Activated CD8-positive, alpha-beta memory T cell treated with anti-CD3 and anti-CD28 coated beads for 1 hour (primary cell): ENCODE data around the gene GREM2.

Experiments
- DNase-seq, 2 donors: peaks; one replicate each; pipeline ENCODE4 v3.0.0-alpha.2; 2020; ENCODE audit warnings: low read depth in 1 of 2; ENCODE audit errors: extremely low read depth in 1 of 2

GREM2 gene

GRCh38 chr1:240503036-240503435 lies 108.9 kb downstream of the GREM2 start:
- DNase-seq: no peak

- DNase-seq: no peak
These were observed 110.8 kb downstream of the GREM2 start for GRCh38 chr1:240501115-240501514.

GRCh38 chr1:240500647-240501046 lies 111.3 kb downstream of the GREM2 start:
- DNase-seq: no peak

- no peak for DNase-seq
These were observed 112.9 kb downstream of the GREM2 start for GRCh38 chr1:240499012-240499411.

GRCh38 chr1:240498335-240498734 lies 113.6 kb downstream of the GREM2 start:
- no peak for DNase-seq

GRCh38 chr1:240497908-240498307 lies 114.0 kb downstream of the GREM2 start:
- DNase-seq: no peak

- no peak for DNase-seq
These were observed 115.0 kb downstream of the GREM2 start for GRCh38 chr1:240496941-240497340.

- no peak for DNase-seq
These were observed 115.6 kb downstream of the GREM2 start for GRCh38 chr1:240496356-240496755.

- DNase-seq: no peak
These were observed 116.4 kb downstream of the GREM2 start for GRCh38 chr1:240495601-240496000.

GRCh38 chr1:240492832-240493440 lies 119.0 kb downstream of the GREM2 start:
- DNase-seq: no peak

GRCh38 chr1:240491796-240492195 lies 120.2 kb downstream of the GREM2 start:
- no peak for DNase-seq

GRCh38 chr1:240491156-240491555 lies 120.8 kb downstream of the GREM2 start:
- DNase-seq: no peak

GRCh38 chr1:240487493-240487892 lies 124.5 kb downstream of the GREM2 start:
- no peak for DNase-seq

GRCh38 chr1:240486611-240487010 lies 125.3 kb downstream of the GREM2 start:
- DNase-seq: no peak

GRCh38 chr1:240484804-240485443 lies 127.0 kb downstream of the GREM2 start:
- no peak for DNase-seq

- no peak for DNase-seq
These were observed 133.4 kb downstream of the GREM2 start for GRCh38 chr1:240478536-240478935.

- no peak for DNase-seq
These were observed 136.1 kb downstream of the GREM2 start for GRCh38 chr1:240475832-240476231.

- DNase-seq: no peak
These were observed 137.8 kb downstream of the GREM2 start for GRCh38 chr1:240474133-240474614.

- DNase-seq: no peak
These were observed 143.3 kb downstream of the GREM2 start for GRCh38 chr1:240468656-240469055.

GRCh38 chr1:240467895-240468294 lies 144.1 kb downstream of the GREM2 start:
- DNase-seq: no peak

GRCh38 chr1:240466509-240466908 lies 145.4 kb downstream of the GREM2 start:
- DNase-seq: no peak

GRCh38 chr1:240465531-240465940 lies 146.4 kb downstream of the GREM2 start:
- DNase-seq: no peak

GRCh38 chr1:240464099-240464498 lies 147.9 kb downstream of the GREM2 start:
- DNase-seq: no peak
